Activated CD4-positive, alpha-beta memory T cell treated with anti-CD3 and anti-CD28 coated beads, Interleukin-2, amount 10 ng/mL, durations not matched to agents 7 days and 5 days (primary cell): Measurements from ENCODE around the gene AFG3L2. TPM values are rescaled to one million over a fixed set of nuclear protein-coding genes. Genes with fewer than 3 reads are reported as not detected.

Source experiments
- CTCF ChIA-PET: fragments of 350-600 bp; sonication (Branson Sonifier 250); formaldehyde crosslinking; loops from one replicate; lab custom pipeline; 2021; ENCODE audit warnings: antibody characterized with exemption, inconsistent platforms; lab: Charles Lee
- POLR2A ChIA-PET: fragments of 350-600 bp; sonication (Branson Sonifier 250); formaldehyde crosslinking; loops from one replicate; lab custom pipeline; 2021; ENCODE audit warnings: antibody characterized with exemption; lab: Charles Lee
- DNase-seq: peaks from one replicate; pipeline ENCODE4 v3.0.0-alpha.2; 2020
- H3K27ac Mint-ChIP-seq: one replicate; pipeline ENCODE4 v1.8.0; 2021; ENCODE audit warnings: mild to moderate bottlenecking, mixed read lengths
- H3K27me3 Mint-ChIP-seq: one replicate; pipeline ENCODE4 v1.8.0; 2021; ENCODE audit warnings: mixed read lengths
- H3K36me3 Mint-ChIP-seq: one replicate; pipeline ENCODE4 v1.8.0; 2021; ENCODE audit warnings: low read depth, mixed read lengths
- H3K4me1 Mint-ChIP-seq: one replicate; pipeline ENCODE4 v1.8.0; 2021; ENCODE audit warnings: mixed read lengths
- H3K4me3 Mint-ChIP-seq: one replicate; pipeline ENCODE4 v1.8.0; 2021; ENCODE audit warnings: mild to moderate bottlenecking, mixed read lengths
- H3K9me3 Mint-ChIP-seq: one replicate; pipeline ENCODE4 v1.8.0; 2021; ENCODE audit warnings: mixed read lengths
- total RNA-seq, 2 experiments: library from RNA; stranded (reverse); gene quantifications; one replicate each; pipeline ENCODE4 v1.2.3, GENCODE V29; 2021

Gene AFG3L2
- total RNA-seq, 2 experiments from 2014 or later = 31.9 to 32.8 TPM

- Mint-ChIP-seq H3K27me3 (peaks cover 4% of the 10 kb centered on the region), H3K36me3 (peaks cover 9% of the 10 kb centered on the region), H3K4me1 (peaks cover 1% of the 10 kb centered on the region), H3K4me3 (no peak overlapping the region), H3K9me3 (peaks cover 9% of the 10 kb centered on the region), H3K27ac (no peak overlapping the region)
- ChIA-PET CTCF (interaction anchor here (0.8 to 7.4 kb wide), 3 partner anchors 13 to 187 kb away, joined by 3 to 40 read pairs (median 4); partner anchors contain the start of gene AFG3L2), POLR2A (no interaction called here)
- no peak for DNase-seq
These were observed 62.3 kb downstream of the AFG3L2 start for GRCh38 chr18:12314591-12315305.

DNA sequence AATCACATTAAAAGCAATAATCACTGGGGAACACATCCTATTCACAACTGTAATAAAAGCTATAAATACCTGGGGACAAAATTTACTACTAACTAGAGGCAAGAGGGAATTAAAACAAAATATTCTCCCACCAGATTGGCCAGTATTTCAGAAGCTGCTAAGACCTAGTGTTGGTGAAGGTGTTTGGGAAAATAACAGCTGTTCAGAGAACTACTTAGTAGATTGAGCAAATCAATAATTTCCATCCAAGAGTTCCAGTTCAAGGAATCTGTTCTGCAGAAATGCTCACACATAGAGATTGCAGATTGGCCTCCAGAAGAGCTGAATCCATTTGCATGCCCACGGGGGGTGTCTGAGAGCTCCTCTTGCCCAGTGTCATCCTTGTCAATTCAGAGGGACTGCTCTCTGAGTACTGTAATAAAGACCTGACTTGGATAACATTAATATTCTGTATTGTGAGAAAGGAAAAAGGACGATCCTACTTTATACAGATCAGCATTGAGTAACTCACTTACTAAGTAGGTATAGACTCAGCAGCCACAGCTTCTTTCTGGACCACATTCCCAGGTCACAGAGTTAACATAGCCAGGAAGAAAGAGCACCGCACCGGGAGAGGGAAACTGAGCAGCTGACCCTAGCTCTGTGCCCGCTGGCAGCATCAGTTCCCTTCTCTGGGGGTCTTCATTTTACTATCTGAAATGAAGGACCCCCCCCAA lies 63.3 kb downstream of the AFG3L2 start:
- ChIA-PET POLR2A (interaction anchor here (0.8 kb wide), 1 partner anchor 63 kb away, joined by 4 read pairs; the partner anchor contains the start of gene AFG3L2), CTCF (interaction anchor here (7.4 kb wide), 1 partner anchor 14 kb away, joined by 40 read pairs; no protein-coding TSS in a partner anchor)
- peaks cover 9% of the 10 kb centered on the region for H3K9me3 Mint-ChIP-seq
- peaks cover 12% of the 10 kb centered on the region for H3K36me3 Mint-ChIP-seq
- H3K4me3 Mint-ChIP-seq = no peak overlapping the region
- peaks cover 8% of the 10 kb centered on the region for H3K4me1 Mint-ChIP-seq
- H3K27me3 Mint-ChIP-seq = peaks cover 12% of the 10 kb centered on the region
- no peak for DNase-seq
- H3K27ac Mint-ChIP-seq = no peak overlapping the region

GRCh38 chr18:12312976-12313375 lies 64.1 kb downstream of the AFG3L2 start:
- POLR2A ChIA-PET = no interaction called here

DNA sequence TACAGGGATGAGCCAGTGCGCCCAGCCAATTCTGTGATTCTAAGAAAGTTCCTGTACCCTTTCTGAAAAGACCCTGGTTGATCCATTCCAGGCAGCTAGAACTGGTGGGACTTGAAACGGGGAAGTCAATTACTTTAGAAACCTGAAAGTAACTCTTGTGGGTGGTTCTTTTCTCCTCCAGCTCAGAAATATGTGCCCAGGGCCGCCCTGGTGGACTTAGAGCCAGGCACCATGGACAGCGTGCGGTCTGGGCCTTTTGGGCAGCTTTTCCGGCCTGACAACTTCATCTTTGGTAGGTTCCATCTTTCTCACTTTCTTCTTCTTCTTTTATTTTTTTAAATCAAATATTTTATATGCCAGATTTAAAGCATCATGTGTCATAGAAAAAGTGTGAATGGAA lies 66.3 kb downstream of the AFG3L2 start:
- Mint-ChIP-seq H3K4me1 (peaks cover 20% of the 10 kb centered on the region), H3K27ac (no peak overlapping the region), H3K27me3 (peaks cover 33% of the 10 kb centered on the region), H3K9me3 (peaks cover 9% of the 10 kb centered on the region), H3K4me3 (no peak overlapping the region), H3K36me3 (peaks cover 12% of the 10 kb centered on the region)
- no peak for DNase-seq
- ChIA-PET POLR2A (interaction anchor here (1.2 kb wide), 1 partner anchor 66 kb away, joined by 3 read pairs; the partner anchor contains the start of gene AFG3L2), CTCF (interaction anchor here (7.4 kb wide), 1 partner anchor 17 kb away, joined by 40 read pairs; no protein-coding TSS in a partner anchor)

More at GRCh38 chr18:12312976-12313375, 64.1 kb downstream of the AFG3L2 start:
- H3K9me3 Mint-ChIP-seq = peaks cover 9% of the 10 kb centered on the region
- peaks cover 12% of the 10 kb centered on the region for H3K36me3 Mint-ChIP-seq
- CTCF ChIA-PET = interaction anchor here (7.4 kb wide), 1 partner anchor 15 kb away, joined by 40 read pairs; no protein-coding TSS in a partner anchor
- no peak for DNase-seq
- H3K4me1 Mint-ChIP-seq = peaks cover 10% of the 10 kb centered on the region
- H3K27ac Mint-ChIP-seq = no peak overlapping the region
- H3K4me3 Mint-ChIP-seq = no peak overlapping the region
- peaks cover 15% of the 10 kb centered on the region for H3K27me3 Mint-ChIP-seq

- Mint-ChIP-seq H3K4me3 (peak overlapping the region; percentile 24), H3K4me1 (peaks cover 20% of the 10 kb centered on the region), H3K27ac (no peak overlapping the region), H3K27me3 (peaks cover 40% of the 10 kb centered on the region), H3K36me3 (peaks cover 12% of the 10 kb centered on the region), H3K9me3 (peaks cover 9% of the 10 kb centered on the region)
- CTCF ChIA-PET = interaction anchor here (7.4 kb wide), 1 partner anchor 18 kb away, joined by 40 read pairs; no protein-coding TSS in a partner anchor
- no peak for DNase-seq
- POLR2A ChIA-PET = interaction anchor here (0.7 to 1.2 kb wide), 2 partner anchors 13 to 67 kb away, joined by 3 read pairs; partner anchors contain the start of gene AFG3L2
These were observed 67.3 kb downstream of the AFG3L2 start for GRCh38 chr18:12309683-12310198.

DNA sequence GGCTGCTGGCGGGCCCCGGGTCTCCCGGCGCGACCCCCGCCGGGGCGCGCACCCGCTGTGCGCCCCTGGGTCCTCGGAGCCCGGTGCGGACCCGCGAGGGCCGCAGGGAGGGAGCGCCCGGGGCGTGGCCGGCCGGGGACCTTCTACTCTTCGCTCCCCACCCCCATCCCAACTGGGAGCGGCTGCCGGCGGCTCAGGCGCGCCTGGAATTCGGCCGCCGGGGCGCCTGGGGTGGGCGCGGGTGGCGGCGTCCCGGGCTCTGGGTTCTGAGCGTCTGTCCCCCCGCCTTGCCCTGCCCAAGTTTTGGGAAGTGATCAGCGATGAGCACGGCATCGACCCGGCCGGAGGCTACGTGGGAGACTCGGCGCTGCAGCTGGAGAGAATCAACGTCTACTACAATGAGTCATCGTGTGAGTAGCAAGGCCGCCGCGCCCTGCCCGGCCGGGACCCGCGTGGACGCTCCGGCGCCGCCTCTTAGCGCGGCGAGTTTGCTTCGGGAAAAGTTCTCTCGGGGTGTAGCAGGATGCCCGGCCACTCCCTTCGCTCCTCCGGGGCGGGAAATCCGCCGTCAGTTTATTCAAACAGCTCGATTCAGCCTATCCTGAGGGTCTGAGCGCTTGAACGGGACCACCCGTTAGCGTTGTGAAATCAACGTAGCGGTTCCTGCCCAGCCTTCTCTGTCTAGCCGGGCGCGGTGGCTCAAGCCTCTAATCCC lies 68.5 kb downstream of the AFG3L2 start:
- Mint-ChIP-seq H3K36me3 (peaks cover 12% of the 10 kb centered on the region), H3K27ac (no peak overlapping the region), H3K4me3 (peak overlapping the region; percentile 69), H3K27me3 (peaks cover 48% of the 10 kb centered on the region), H3K4me1 (peaks cover 20% of the 10 kb centered on the region), H3K9me3 (peaks cover 9% of the 10 kb centered on the region)
- peak; percentile 36 for DNase-seq
- ChIA-PET CTCF (interaction anchor here (0.7 to 7.4 kb wide), 2 partner anchors 9 to 19 kb away, joined by 3 to 40 read pairs; no protein-coding TSS in a partner anchor), POLR2A (no interaction called here)

GRCh38 chr18:12307701-12308385 lies 69.2 kb downstream of the AFG3L2 start, which contains the start of gene TUBB6:
TSS of gene TUBB6 (plus strand) at chr18:12308241. CDS start at chr18:12308293, 52 bp downstream.
- no peak within 1 kb of the TSS for H3K27ac Mint-ChIP-seq
- peak within 1 kb of the TSS; percentile 72 for H3K4me3 Mint-ChIP-seq
- peaks cover 7% of the 10 kb centered on the region for H3K9me3 Mint-ChIP-seq
- H3K4me1 Mint-ChIP-seq = peaks cover 20% of the 10 kb centered on the region
- DNase-seq = peak; percentile 20
- peaks cover 12% of the 10 kb centered on the region for H3K36me3 Mint-ChIP-seq
- POLR2A ChIA-PET = no interaction called here
- CTCF ChIA-PET = interaction anchor here (0.6 to 7.4 kb wide), 4 partner anchors 10 to 946 kb away, joined by 3 to 40 read pairs (median 5); no protein-coding TSS in a partner anchor
- peaks cover 45% of the 10 kb centered on the region for H3K27me3 Mint-ChIP-seq

- ChIA-PET POLR2A (no interaction called here), CTCF (interaction anchor here (0.6 to 2.3 kb wide), 2 partner anchors 21 to 945 kb away, joined by 4 to 6 read pairs; no protein-coding TSS in a partner anchor)
- Mint-ChIP-seq H3K4me1 (peaks cover 20% of the 10 kb centered on the region), H3K36me3 (peaks cover 10% of the 10 kb centered on the region), H3K9me3 (peaks cover 6% of the 10 kb centered on the region), H3K27me3 (peaks cover 45% of the 10 kb centered on the region), H3K27ac (no peak overlapping the region), H3K4me3 (peak overlapping the region; percentile 72)
- DNase-seq = no peak
These were observed 70.0 kb downstream of the AFG3L2 start for GRCh38 chr18:12306752-12307700.

- POLR2A ChIA-PET = no interaction called here
- Mint-ChIP-seq H3K27me3 (peaks cover 49% of the 10 kb centered on the region), H3K9me3 (no peaks in the 10 kb centered on the region), H3K27ac (no peak overlapping the region), H3K36me3 (peaks cover 5% of the 10 kb centered on the region), H3K4me1 (peaks cover 20% of the 10 kb centered on the region), H3K4me3 (no peak overlapping the region)
- CTCF ChIA-PET = interaction anchor here (2.3 kb wide), 1 partner anchor 22 kb away, joined by 6 read pairs; no protein-coding TSS in a partner anchor
- no peak for DNase-seq
These were observed 70.9 kb downstream of the AFG3L2 start for GRCh38 chr18:12305930-12306629.

- peaks cover 55% of the 10 kb centered on the region for H3K27me3 Mint-ChIP-seq
- CTCF ChIA-PET = no interaction called here
- peaks cover 5% of the 10 kb centered on the region for H3K36me3 Mint-ChIP-seq
- no peak overlapping the region for H3K27ac Mint-ChIP-seq
- no peak for DNase-seq
- H3K4me1 Mint-ChIP-seq = peaks cover 20% of the 10 kb centered on the region
- no peak overlapping the region for H3K4me3 Mint-ChIP-seq
- POLR2A ChIA-PET = no interaction called here
- H3K9me3 Mint-ChIP-seq = no peaks in the 10 kb centered on the region
These were observed 71.8 kb downstream of the AFG3L2 start for GRCh38 chr18:12305211-12305610.
